ENCODE measurements around the gene NOL3. TPM values are rescaled to one million over a fixed set of nuclear protein-coding genes. Genes with fewer than 3 reads are reported as not detected.

NOL3 gene
- total RNA-seq, 1 donor from 2014 or later = 55.6 TPM

GRCh38 chr16:67208154-67208896 lies 38.0 kb downstream of the NOL3 start:
- Histone ChIP-seq H3K27ac (no peak overlapping the region), H3K9me3 (no peaks in the 10 kb centered on the region), H3K27me3 (ENCODE audit: low read depth) (no peaks in the 10 kb centered on the region), H3K4me1 (no peaks in the 10 kb centered on the region), H3K4me3 (no peak overlapping the region), H3K36me3 (peaks cover 10% of the 10 kb centered on the region)
- ATAC-seq (no peak), DNase-seq (no peak)
- intact Hi-C loops (cut with DNase I) = no loop called here
- TF ChIP-seq CTCF (IDR thresholded peaks at IDR 0.05) = no peak

- H3K27me3 ChIP-seq (ENCODE audit: low read depth) = no peaks in the 10 kb centered on the region
- no peak overlapping the region for H3K4me3 ChIP-seq
- H3K27ac ChIP-seq = no peak overlapping the region
- intact Hi-C loops (cut with DNase I) = no loop called here
- DNase-seq = no peak
- no peak for TF ChIP-seq CTCF (IDR thresholded peaks at IDR 0.05)
- no peaks in the 10 kb centered on the region for H3K4me1 ChIP-seq
- no peaks in the 10 kb centered on the region for H3K36me3 ChIP-seq
- no peaks in the 10 kb centered on the region for H3K9me3 ChIP-seq
- ATAC-seq = no peak
Measured at GRCh38 chr16:67209565-67209964, 39.2 kb downstream of the NOL3 start.

GRCh38 chr16:67210069-67210937 lies 40.0 kb downstream of the NOL3 start:
- Histone ChIP-seq H3K36me3 (no peaks in the 10 kb centered on the region), H3K4me3 (no peak overlapping the region), H3K4me1 (peaks cover under 1% of the 10 kb centered on the region), H3K27ac (no peak overlapping the region), H3K27me3 (ENCODE audit: low read depth) (no peaks in the 10 kb centered on the region), H3K9me3 (no peaks in the 10 kb centered on the region)
- DNase-seq (no peak), ATAC-seq (no peak)
- TF ChIP-seq CTCF (IDR thresholded peaks at IDR 0.05) = no peak
- intact Hi-C loops (cut with DNase I) = no loop called here

- ATAC-seq (no peak), DNase-seq (no peak)
- H3K27me3 ChIP-seq (ENCODE audit: low read depth) = no peaks in the 10 kb centered on the region
Measured at GRCh38 chr16:67211674-67212073, 41.3 kb downstream of the NOL3 start.

GRCh38 chr16:67212766-67213165 lies 42.4 kb downstream of the NOL3 start:
- Histone ChIP-seq H3K36me3 (no peaks in the 10 kb centered on the region), H3K27me3 (ENCODE audit: low read depth) (no peaks in the 10 kb centered on the region), H3K27ac (no peak overlapping the region), H3K4me1 (peaks cover 25% of the 10 kb centered on the region), H3K9me3 (no peaks in the 10 kb centered on the region), H3K4me3 (no peak overlapping the region)
- ATAC-seq = peak; percentile 2
- intact Hi-C loops (cut with DNase I) = no loop called here
- DNase-seq = no peak
- no peak for TF ChIP-seq CTCF (IDR thresholded peaks at IDR 0.05)

More at GRCh38 chr16:67211674-67212073, 41.3 kb downstream of the NOL3 start:
- no peaks in the 10 kb centered on the region for H3K36me3 ChIP-seq
- H3K4me3 ChIP-seq = no peak overlapping the region
- H3K27ac ChIP-seq = no peak overlapping the region
- TF ChIP-seq CTCF (IDR thresholded peaks at IDR 0.05) = no peak
- H3K9me3 ChIP-seq = no peaks in the 10 kb centered on the region
- peaks cover 14% of the 10 kb centered on the region for H3K4me1 ChIP-seq
- intact Hi-C loops (cut with DNase I) = no loop called here

All from lower lobe of right lung (tissue), 2 donors.